ENCODE data around the gene APOL1.

GRCh38 chr22:36238373-36239149 lies 14.4 kb upstream of the APOL1 start:
- TF ChIP-seq, protein P1, sequence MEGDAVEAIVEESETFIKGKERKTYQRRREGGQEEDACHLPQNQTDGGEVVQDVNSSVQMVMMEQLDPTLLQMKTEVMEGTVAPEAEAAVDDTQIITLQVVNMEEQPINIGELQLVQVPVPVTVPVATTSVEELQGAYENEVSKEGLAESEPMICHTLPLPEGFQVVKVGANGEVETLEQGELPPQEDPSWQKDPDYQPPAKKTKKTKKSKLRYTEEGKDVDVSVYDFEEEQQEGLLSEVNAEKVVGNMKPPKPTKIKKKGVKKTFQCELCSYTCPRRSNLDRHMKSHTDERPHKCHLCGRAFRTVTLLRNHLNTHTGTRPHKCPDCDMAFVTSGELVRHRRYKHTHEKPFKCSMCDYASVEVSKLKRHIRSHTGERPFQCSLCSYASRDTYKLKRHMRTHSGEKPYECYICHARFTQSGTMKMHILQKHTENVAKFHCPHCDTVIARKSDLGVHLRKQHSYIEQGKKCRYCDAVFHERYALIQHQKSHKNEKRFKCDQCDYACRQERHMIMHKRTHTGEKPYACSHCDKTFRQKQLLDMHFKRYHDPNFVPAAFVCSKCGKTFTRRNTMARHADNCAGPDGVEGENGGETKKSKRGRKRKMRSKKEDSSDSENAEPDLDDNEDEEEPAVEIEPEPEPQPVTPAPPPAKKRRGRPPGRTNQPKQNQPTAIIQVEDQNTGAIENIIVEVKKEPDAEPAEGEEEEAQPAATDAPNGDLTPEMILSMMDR (IDR thresholded peaks at IDR 0.05), result no peak
- no peak for TF ChIP-seq POLR2A (IDR thresholded peaks at IDR 0.05)

All from lower leg skin (tissue), 3 donors.